Activated CD8-positive, alpha-beta T cell treated with anti-CD3 and anti-CD28 coated beads for 36 hours (primary cell): ENCODE results near the gene OR1E1. TPM values are rescaled to one million over a fixed set of nuclear protein-coding genes. Genes with fewer than 3 reads are reported as not detected.
A peak's percentile ranks its signal among the peaks of the same experiment; 100 is the strongest.
"Not testable (repeated sequence)": the region's sequence is repeated elsewhere in the genome, so short reads cannot be mapped to it uniquely, and the experiment has no call there.

Experiments used
- ATAC-seq: fragments of 200-7000 bp; cut with Tn5 transposase; one replicate; pipeline ENCODE4 v1.10.0; 2021; ENCODE audit warnings: mild to moderate bottlenecking, moderate library complexity
- CTCF ChIA-PET: fragments of 350-600 bp; sonication (Branson Sonifier 250); formaldehyde crosslinking; loops from one replicate; lab custom pipeline; 2021; ENCODE audit warnings: antibody characterized with exemption; lab: Charles Lee
- POLR2A ChIA-PET: fragments of 350-600 bp; sonication (Branson Sonifier 250); formaldehyde crosslinking; loops from one replicate; lab custom pipeline; 2021; ENCODE audit warnings: antibody characterized with exemption; lab: Charles Lee
- DNase-seq: peaks from one replicate; pipeline ENCODE4 v3.0.0-alpha.2; 2020
- H3K27ac Mint-ChIP-seq: one replicate; pipeline ENCODE4 v1.8.0; 2021; ENCODE audit warnings: mild to moderate bottlenecking, mixed read lengths
- H3K27me3 Mint-ChIP-seq: one replicate; pipeline ENCODE4 v1.8.0; 2021; ENCODE audit warnings: mixed read lengths
- H3K36me3 Mint-ChIP-seq: one replicate; pipeline ENCODE4 v1.8.0; 2021; ENCODE audit warnings: low read depth, mixed read lengths
- H3K4me1 Mint-ChIP-seq: one replicate; pipeline ENCODE4 v1.8.0; 2021; ENCODE audit warnings: low read depth, mixed read lengths
- H3K4me3 Mint-ChIP-seq: one replicate; pipeline ENCODE4 v1.8.0; 2021; ENCODE audit warnings: mild to moderate bottlenecking, moderate library complexity, mixed read lengths
- H3K9me3 Mint-ChIP-seq: one replicate; pipeline ENCODE4 v1.8.0; 2021; ENCODE audit warnings: mixed read lengths
- intact Hi-C: fragments of 100-400 bp; cut with micrococcal nuclease; formaldehyde crosslinking; loops from one replicate; pipeline ENCODE4 v1.10.0; 2022
- total RNA-seq, 2 experiments: library from RNA; stranded (reverse); gene quantifications; one replicate each; pipeline ENCODE4 v1.2.3, GENCODE V29; 2021
- TF ChIP-seq, protein P1 (sequence below): fragments of 200-600 bp; IDR thresholded peaks from one replicate; pipeline ENCODE4 v1.8.0; 2022; ENCODE audit warnings: antibody characterized with exemption, mild to moderate bottlenecking

OR1E1 gene
- total RNA-seq, 2 experiments from 2014 or later = not detected

GRCh38 chr17:3400055-3400454 lies 1.8 kb upstream of the OR1E1 start:
- no peak for DNase-seq
- no peak overlapping the region for H3K27ac Mint-ChIP-seq
- intact Hi-C loops = no loop called here
- no peaks in the 10 kb centered on the region for H3K4me1 Mint-ChIP-seq
- TF ChIP-seq, protein P1, sequence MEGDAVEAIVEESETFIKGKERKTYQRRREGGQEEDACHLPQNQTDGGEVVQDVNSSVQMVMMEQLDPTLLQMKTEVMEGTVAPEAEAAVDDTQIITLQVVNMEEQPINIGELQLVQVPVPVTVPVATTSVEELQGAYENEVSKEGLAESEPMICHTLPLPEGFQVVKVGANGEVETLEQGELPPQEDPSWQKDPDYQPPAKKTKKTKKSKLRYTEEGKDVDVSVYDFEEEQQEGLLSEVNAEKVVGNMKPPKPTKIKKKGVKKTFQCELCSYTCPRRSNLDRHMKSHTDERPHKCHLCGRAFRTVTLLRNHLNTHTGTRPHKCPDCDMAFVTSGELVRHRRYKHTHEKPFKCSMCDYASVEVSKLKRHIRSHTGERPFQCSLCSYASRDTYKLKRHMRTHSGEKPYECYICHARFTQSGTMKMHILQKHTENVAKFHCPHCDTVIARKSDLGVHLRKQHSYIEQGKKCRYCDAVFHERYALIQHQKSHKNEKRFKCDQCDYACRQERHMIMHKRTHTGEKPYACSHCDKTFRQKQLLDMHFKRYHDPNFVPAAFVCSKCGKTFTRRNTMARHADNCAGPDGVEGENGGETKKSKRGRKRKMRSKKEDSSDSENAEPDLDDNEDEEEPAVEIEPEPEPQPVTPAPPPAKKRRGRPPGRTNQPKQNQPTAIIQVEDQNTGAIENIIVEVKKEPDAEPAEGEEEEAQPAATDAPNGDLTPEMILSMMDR = no peak
- ATAC-seq = no peak
- ChIA-PET POLR2A (no interaction called here), CTCF (no interaction called here)
- H3K4me3 Mint-ChIP-seq = no peak overlapping the region
- H3K27me3 Mint-ChIP-seq = peaks cover 7% of the 10 kb centered on the region
- H3K36me3 Mint-ChIP-seq = no peaks in the 10 kb centered on the region
- no peaks in the 10 kb centered on the region for H3K9me3 Mint-ChIP-seq

GRCh38 chr17:3397801-3398200 lies 409 bp downstream of the OR1E1 start:
- CTCF ChIA-PET, POLR2A ChIA-PET, ATAC-seq, H3K27me3 Mint-ChIP-seq, H3K27ac Mint-ChIP-seq, H3K4me1 Mint-ChIP-seq, H3K4me3 Mint-ChIP-seq, H3K9me3 Mint-ChIP-seq, intact Hi-C loops, H3K36me3 Mint-ChIP-seq: not testable (repeated sequence)
- peak; percentile 16 for DNase-seq

- H3K27ac Mint-ChIP-seq = no peak overlapping the region
- TF ChIP-seq, protein P1 = no peak
- intact Hi-C loops = no loop called here
- no peaks in the 10 kb centered on the region for H3K9me3 Mint-ChIP-seq
- no peaks in the 10 kb centered on the region for H3K36me3 Mint-ChIP-seq
- ATAC-seq (no peak), DNase-seq (no peak)
- CTCF ChIA-PET = interaction anchor here (1.7 kb wide), 1 partner anchor 13 kb away, joined by 6 read pairs; no protein-coding TSS in a partner anchor
- no peak overlapping the region for H3K4me3 Mint-ChIP-seq
- POLR2A ChIA-PET = interaction anchor here (0.7 kb wide), 1 partner anchor 13 kb away, joined by 3 read pairs; no protein-coding TSS in a partner anchor
- peaks cover 25% of the 10 kb centered on the region for H3K27me3 Mint-ChIP-seq
- no peaks in the 10 kb centered on the region for H3K4me1 Mint-ChIP-seq
Measured at GRCh38 chr17:3389791-3390190, 8.4 kb downstream of the OR1E1 start.

- CTCF ChIA-PET = no interaction called here
- POLR2A ChIA-PET = no interaction called here
- intact Hi-C loops = no loop called here
- Mint-ChIP-seq H3K4me3 (peak within 1 kb of the TSS; percentile 68), H3K4me1 (no peaks in the 10 kb centered on the region), H3K27ac (peak within 1 kb of the TSS; percentile 53), H3K27me3 (peaks cover 16% of the 10 kb centered on the region), H3K9me3 (no peaks in the 10 kb centered on the region), H3K36me3 (no peaks in the 10 kb centered on the region)
- peak; percentile 41 for DNase-seq
- peak; percentile 95 for ATAC-seq
- TF ChIP-seq, protein P1 = no peak
Measured at GRCh38 chr17:3385869-3386816, 12.1 kb downstream of the OR1E1 start, which contains the start of gene OR3A2. TSS of gene OR3A2 (minus strand) at chr17:3386308.

GRCh38 chr17:3381957-3382356 lies 16.3 kb downstream of the OR1E1 start:
- H3K36me3 Mint-ChIP-seq = no peaks in the 10 kb centered on the region
- H3K27ac Mint-ChIP-seq = no peak overlapping the region
- ChIA-PET POLR2A (interaction anchor here (0.8 to 1.0 kb wide), 2 partner anchors 11 to 237 kb away, joined by 3 read pairs; no protein-coding TSS in a partner anchor), CTCF (no interaction called here)
- DNase-seq (no peak), ATAC-seq (no peak)
- intact Hi-C loops = no loop called here
- no peaks in the 10 kb centered on the region for H3K9me3 Mint-ChIP-seq
- no peak overlapping the region for H3K4me3 Mint-ChIP-seq
- H3K27me3 Mint-ChIP-seq = peaks cover 11% of the 10 kb centered on the region
- TF ChIP-seq, protein P1 = no peak
- H3K4me1 Mint-ChIP-seq = no peaks in the 10 kb centered on the region
